GM19468 (cell line): ENCODE measurements around the gene PLCB4.
A peak's percentile ranks its signal among the peaks of the same experiment; 100 is the strongest.

Source experiments
- ATAC-seq: cut with Tn5 transposase; IDR thresholded peaks from one replicate; pipeline ENCODE4 v1.9.1; 2021; ENCODE audit warnings: mild to moderate bottlenecking, moderate library complexity, moderate number of reproducible peaks; ENCODE audit not compliant: unreplicated experiment; ENCODE audit errors: extremely low read depth

PLCB4 gene

DNA sequence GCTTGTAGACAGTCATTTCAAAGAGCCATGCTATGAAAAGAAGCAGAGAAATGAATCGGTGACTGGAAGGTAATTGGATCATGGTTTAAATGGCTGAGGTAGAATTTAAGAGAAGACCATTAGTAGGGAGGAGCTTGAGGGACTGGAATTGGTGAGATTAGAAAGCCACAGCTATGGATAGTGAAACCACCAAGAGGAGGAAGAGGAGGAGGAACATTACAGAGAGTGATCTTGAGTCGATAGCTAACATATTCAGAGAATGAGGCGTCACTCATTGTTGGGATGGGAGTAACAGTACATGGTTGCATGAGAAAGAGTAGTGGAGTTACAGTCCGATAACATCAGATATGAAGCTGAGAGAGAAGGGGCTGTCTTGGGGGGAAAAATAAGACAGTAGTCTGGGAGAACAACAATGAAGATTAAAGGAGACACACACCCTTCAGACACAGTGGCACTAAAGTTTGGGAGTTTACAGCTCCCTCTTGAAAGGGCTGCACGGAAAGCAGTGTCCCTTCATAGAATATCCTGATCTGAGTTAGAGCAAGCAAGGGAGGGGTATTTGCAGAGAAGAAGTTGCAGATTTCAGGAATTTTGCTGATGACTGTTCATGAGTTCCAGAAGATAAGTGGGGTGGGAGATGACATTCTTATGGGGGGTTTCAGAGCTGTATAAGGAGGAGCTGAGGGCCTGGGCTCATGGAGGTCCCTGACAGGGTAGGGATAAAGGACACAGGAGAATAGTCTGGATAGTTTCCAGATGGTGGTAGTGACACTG is 430.4 kb downstream of the PLCB4 start:
- no peak for ATAC-seq

DNA sequence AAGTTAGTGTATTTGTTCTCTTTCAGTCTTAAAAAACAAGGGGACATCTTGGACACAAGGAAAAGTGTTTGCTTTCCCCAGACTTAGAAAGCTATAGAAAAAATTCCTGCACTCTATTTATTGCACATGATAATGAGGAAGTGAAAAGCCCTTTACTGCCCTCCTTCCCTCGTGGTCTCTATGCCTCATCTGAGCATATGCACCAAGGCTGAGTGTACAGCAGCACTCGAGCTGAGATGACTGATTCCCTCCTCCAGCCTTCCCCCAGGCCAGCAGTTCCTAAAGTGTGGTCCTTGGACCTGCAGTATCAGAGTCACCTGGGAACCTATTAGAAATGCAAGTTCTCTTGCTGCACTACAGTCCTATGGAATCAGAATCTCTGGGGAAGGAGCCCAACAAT is 431.2 kb downstream of the PLCB4 start:
- ATAC-seq = peak; percentile 37

DNA sequence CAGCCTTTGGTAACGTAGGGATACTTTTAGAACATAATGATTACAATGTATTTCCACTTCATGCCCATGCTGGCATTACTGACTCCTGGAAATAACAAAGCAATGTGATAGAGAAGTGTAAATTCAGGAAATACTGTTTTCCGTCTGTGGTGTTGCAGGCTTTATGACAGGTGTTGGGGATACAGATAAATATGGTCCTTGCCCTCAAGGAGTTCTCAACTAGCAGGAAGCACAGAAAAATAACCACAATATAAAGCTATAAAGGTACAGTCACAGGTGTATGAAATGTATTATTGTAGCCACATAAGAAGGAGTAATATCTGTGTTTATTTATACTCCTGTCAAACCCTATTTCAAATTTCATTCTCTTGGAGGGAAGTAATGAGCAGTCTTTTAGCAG is 432.6 kb downstream of the PLCB4 start:
- ATAC-seq = no peak

DNA sequence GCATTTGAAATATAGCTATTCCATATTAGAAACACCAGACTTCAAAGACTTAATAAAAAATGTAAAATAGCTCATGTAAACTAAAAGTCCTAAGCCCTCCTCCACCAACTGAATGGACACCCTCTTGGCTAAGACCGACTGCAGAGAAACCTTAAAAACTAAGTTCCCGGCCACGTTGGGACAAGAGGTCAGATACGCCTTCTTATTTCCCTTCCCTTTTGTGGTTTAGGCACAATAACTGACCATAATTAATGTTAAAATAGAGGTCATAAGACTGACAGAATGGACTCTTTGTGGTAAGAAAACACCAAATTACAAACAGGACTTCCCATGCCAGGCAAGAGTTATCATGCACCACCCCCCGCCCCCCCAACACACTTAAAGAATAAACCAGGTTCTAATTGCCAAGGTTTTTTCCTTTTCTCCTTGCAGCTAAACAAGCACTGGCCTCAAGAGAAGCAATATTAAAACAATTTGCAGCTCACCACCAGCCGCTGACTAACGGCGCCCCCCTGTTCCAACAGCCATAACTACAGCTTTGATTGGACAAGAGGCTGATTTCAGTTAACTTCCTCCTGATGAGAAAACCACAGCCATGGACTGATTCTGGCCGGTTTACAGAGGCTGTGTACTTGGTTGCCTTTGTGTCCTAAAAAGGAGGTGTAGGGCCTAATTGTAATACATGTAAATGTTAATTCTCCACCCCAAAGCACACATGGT is 434.8 kb downstream of the PLCB4 start:
- ATAC-seq = no peak

DNA sequence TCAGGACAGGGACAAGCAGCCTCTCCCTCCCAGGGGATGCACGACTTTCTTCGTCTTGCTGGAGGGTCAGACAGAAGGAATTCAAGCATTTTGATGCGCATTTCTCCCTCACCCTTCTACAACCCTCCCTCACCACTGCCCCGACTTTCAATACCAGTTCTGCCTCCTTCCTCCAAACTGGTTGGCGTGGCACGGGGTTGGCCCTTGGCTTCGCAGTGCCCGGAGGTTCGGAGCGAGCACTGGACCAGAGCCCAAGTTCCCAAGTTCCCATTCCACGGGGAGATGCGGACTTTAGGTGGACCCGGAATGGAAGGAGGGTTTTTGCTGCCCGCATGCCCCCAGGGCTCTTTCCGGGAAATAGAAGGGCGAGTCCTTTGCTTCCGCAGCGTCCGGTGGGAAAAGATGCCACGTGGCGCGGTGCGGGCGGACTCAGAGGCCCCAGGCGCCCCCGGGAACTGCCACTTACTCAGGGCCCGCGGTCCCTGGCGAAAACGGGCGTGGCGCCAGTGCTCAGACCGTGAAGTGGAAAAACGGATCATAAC is 437.5 kb downstream of the PLCB4 start:
- ATAC-seq = no peak

DNA sequence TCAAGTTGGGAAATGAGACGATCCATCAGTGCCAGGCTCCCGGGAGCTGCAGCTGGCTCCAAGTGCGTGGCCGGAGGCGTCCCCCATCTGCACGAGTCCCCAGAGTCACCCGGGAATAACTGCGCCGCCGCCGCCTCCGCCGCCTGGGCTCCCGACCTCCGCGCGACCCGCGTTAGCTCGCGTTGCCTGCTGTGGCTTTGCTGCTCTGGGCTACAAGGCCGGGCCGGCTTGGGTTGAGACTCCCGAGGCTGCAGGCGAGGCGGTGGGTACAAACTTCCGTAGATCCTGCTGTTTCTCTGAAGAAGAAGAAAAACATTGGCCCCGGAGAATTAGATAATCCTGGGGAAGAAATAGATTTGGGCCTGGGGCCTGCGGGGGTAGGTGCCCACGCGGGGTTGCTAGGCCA is 438.1 kb downstream of the PLCB4 start:
- ATAC-seq = no peak

DNA sequence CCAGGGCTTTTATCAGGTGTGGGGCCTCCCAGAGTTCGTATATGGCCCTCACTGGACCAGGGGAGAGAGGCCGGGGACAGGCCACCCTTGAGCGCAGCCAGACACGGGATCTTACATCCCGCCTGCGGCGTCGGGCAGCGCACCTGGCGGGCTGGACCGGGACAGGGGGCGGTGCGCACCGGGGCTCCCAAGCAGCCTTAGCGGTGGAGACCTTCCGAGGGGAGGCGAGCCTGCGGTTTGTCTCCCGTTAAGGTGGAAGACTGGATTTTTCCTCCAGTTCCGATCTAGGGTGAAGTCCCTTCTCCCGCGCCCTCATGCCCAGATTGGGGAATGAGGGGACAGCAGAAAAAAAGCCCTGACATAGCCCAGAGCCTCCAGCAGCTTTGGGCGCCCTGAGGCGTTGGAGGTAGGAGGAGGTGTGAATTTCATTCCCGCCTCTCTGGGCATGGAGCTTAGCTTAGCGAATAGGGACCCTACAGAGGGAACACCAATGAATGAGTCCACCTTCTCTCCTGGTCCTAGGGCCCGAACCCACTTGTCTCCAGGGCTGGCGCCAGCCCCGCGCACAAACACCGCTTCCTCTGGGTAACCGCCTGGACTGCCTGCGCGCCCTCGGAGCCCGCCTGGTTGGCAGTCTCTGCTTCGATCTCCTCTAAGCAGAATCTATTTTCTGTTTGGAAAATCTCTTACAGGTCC is 438.8 kb downstream of the PLCB4 start:
- no peak for ATAC-seq

DNA sequence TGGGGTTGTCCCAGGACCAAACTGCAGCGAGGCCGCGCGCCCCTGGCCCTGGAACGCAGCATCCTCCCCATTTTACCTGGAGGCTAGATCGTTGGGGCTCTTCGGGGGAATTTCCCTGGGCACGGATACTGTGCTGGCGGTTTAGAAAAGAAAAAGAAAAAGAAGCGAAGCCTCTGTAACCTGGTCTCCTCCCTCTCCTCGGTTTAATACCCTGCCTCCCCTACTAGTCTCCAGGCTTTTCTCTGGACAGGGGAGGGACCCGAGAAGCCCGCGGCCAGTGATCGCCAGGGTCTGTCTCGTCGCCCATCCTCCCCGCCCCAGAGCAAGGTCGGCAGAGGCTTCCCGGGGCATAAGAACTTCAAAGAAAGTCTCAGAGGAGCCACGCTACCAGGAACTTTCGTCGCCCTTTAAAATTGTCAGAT is 439.4 kb downstream of the PLCB4 start:
- no peak for ATAC-seq

DNA sequence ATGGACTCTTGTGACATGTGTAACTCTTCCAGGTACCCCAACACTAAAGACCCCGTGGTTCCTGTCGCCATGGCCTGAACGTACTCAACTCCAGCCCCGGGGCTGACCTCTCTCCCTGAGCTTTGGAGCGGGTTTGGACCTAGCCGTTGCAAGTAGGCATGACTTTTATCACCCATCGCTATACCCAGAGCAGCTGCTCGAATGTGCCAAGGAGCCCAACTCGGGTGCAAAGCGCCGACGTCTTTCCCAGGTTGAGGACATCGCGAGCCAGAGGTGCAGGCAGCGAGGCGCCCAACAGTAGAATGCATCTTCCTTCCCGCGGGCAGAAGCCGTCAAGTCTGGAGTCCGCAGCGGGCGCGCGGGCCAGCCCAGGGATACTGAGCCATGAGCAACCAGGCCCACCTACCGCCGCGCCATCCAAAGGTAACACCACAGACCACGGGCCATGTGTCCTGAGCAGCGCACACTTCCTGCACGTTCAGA is 439.9 kb downstream of the PLCB4 start:
- ATAC-seq = no peak

DNA sequence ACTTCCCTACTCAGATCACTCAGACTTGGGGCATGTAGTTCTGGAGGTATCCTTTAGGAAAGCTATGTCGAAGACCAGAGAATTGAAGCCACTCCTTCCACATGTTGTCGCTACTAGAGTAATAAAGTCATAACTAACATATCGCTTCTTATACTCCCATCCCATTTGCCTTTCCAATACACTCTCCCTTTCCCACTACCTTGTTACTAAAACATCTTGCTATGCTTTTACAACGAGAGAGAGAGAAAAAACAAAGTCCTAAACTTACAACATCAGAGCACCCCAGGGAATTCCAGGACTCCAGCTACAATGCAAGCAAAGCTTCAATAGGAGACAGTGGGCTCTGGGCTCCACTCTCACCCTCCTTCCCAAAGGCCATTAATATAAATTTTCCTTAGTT is 440.4 kb downstream of the PLCB4 start:
- ATAC-seq = no peak

DNA sequence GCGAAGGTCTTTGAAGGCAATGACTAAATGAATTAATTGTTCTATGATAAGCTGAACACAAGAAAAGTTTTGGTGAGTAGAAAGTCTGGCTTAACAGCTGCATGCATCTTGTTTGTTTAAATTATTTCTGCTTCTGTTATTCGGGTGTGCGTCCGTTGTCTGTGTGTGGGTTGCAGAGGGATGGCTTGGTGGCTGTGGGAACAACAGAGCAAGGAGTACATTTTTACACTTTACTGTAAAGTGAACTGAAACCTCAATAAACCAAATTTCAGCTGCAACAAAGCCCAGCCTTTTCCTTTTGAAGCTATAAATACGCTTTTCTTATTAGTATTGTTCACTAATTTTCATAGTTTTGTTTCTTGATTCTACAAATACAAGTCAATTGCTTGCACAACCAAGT is 442.0 kb downstream of the PLCB4 start:
- ATAC-seq = no peak

DNA sequence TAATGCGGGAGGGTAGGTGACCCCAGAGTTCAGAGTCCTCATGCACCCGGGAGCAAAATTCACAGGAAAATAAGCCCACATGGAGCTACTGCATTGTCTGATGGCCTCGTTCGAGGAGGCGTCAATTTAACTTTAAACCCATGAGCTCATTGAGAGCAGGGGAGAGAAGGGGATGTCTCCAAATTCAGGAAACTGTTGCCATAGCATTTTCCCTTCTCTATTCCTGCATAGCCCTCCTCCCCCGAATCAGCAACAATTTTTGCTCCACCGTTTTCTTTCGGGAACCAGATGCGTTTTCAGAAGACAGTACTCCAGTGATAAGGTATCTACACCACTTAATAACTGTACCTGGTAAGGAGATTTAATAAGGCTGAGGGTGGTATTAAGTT is 445.2 kb downstream of the PLCB4 start:
- no peak for ATAC-seq

DNA sequence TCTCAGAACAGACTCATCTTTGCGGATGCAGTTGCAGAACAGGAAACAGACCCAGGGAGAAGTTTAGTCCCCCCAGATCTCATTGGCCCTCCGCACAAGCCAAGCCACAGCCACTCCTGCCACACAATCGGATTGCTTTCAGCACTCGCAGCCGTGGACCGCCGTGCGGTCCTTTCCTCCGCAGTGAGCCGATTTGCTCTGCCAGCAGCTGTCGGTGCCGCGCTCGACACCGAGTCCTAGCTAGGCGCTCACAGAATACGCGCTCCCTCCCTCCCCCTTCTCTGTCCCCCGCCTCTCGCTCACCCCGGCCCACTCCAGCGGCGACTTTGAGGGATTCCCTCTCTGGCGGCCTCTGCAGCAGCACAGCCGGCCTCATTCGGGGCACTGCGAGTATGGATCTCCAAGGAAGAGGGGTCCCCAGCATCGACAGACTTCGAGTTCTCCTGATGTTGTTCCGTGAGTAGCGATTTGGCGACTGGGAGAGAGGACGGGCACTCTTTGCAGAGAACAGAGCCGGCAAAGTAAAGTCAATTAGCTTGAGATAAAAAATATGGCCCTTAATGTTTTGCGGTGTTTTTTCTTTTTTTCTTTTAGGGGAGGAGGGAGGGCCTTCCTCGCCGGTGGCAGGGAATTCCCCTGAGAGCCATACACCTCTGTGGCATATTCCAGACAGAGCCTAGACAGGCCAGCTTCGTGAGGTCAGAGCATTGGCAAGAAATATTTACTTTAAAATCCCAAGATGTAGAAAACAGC is 445.8 kb downstream of the PLCB4 start, which contains the start of gene LAMP5:
Gene LAMP5 (plus strand): TSS at position 130 of the 753 bp plus-strand sequence. CDS start 263 bp downstream, at position 393.
- no peak for ATAC-seq

DNA sequence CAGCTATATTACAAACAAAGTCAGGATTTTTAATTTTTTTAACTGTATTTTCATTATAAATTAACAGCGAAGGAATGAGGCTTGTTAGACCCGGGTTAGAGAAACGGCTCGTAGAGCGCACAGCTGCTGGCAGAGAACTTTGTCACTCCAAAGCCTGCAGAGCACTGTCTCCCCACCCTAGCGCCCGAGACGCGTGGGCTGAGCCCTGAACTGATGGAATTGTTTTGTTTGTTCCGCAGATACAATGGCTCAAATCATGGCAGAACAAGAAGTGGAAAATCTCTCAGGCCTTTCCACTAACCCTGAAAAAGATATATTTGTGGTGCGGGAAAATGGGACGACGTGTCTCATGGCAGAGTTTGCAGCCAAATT is 446.3 kb downstream of the PLCB4 start:
- no peak for ATAC-seq

DNA sequence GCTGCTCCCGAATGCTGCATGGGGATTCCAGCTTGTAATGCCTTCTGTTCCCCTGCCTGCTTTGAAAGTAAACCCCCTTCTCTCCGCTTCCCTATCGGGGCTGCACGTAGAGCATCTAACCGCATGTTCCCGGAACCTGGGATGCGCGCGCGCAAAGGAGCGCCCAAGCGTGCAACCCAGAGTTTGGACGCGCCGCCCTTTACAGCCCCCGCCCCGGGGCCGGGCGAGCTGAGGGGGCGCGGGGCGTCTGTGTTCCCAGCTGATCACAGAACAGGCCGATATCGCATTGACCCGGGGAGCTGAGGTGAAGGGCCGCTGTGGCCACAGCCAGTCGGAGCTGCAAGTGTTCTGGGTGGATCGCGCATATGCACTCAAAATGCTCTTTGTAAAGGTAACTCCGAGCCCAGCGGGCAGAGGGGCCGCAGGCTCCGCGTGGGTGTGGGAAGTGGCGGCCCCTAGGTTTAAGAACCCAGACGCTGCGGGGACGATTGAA is 446.9 kb downstream of the PLCB4 start:
- ATAC-seq = no peak

DNA sequence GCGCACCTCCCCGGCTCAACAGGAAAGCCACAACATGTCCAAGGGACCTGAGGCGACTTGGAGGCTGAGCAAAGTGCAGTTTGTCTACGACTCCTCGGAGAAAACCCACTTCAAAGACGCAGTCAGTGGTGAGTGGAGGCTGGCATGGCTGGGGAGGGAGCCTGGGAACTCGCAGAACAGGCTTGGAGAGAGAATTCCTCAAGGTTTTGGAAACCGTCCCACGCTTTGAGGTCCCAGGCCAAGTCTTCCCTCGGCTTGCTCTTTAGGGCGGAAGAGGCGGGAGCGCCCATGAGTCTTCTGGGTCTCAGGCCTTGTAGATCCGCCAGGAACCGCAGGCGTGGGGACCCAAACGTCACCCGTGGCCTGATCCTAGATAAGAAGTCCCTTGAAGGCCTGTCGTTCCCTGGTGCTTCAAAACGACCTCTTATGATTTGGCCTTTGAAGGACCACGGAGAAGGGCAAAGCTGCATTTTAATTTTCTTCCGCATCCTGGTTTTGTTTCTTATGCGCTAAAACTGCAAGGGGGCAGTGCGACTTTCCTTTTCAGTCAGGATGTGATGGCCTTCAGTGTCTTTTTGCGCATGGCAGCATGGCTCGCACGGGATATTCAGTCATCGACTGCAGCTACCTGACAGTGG is 447.5 kb downstream of the PLCB4 start:
- no peak for ATAC-seq

DNA sequence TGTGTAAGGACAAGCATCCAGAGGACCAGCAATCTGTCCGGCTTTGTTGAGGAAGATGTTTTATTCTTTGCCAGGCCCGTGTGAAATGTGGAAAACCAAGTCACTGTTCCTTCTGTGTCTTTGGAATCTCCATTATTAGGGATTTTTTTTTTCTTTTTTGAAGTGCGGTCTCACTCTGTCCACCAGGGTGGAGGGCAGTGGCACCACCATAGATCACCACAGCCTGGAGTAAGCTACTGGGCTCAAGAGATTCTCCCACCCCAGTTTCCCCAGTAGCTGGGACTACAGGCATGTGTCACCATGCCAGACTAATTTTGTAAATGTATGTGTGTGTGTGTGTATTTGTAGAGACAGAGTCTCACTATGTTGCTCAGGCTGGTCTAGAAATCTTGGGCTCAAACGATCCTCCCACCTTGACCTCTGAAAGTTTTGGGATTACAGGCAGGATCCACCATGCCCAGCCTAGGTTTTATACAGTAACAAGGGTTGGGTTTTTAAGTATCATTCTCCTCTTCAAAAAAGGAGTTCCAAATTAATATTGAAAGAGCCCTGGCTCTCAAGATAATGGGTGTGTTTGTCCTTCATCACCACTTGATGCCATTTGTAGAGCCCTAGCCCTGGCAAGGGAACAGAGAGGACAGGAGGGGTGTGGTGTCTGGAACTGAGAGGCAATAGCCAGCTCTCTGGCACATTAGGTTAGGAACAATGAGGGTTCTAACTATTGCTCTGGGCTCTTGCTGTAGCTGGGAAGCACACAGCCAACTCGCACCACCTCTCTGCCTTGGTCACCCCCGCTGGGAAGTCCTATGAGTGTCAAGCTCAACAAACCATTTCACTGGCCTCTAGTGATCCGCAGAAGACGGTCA is 448.6 kb downstream of the PLCB4 start:
- no peak for ATAC-seq

DNA sequence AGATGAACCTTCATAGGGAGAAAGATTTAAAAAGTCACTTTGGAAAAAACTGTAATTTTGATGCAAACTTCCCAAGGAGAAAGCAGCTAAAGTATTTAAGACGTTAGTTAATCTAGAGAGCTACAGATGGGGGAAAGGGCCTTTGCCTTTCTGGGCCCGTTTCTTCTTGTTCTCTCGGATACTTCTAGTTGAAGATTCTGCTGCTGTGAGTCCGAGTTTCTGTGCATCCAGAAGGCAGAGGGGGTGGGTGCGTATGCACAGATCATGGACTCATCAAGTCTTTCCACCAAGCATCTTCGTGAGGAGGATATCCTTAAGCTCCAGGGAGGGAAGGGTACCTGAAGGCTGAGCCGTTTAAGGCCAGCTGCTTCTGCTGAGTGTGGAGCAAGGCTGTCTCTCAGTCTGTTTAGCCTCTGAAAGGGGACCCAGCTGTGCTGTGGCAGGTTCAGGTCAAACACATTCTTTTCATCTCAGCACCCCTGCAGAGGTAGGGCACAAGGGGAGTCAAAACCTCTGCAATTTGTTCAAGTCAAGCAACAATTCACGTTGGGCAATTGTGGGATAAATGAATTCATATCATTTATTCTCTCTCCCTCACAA is 449.8 kb downstream of the PLCB4 start:
- ATAC-seq = no peak
